GM10248 (cell line): ENCODE results near the gene FER.
A peak's percentile ranks its signal among the peaks of the same experiment; 100 is the strongest.

Source experiments
- CTCF ChIA-PET: fragments of 300-600 bp; sonication (Branson Sonifier 250); formaldehyde crosslinking; extraction: SDS; loops from one replicate; lab custom pipeline; 2021; ENCODE audit warnings: antibody characterized with exemption; lab: Yijun Ruan, JAX
- POLR2A ChIA-PET: fragments of 350-650 bp; sonication (Branson Sonifier 250); formaldehyde crosslinking; extraction: SDS; loops from one replicate; lab custom pipeline; 2020; ENCODE audit warnings: antibody characterized with exemption; lab: Yijun Ruan, JAX
- DNase-seq: peaks from one replicate; pipeline ENCODE4 v3.0.0; 2012; ENCODE audit errors: extremely low spot score
- TF ChIP-seq, protein P1 (sequence below): IDR thresholded peaks from 2 replicates; pipeline ENCODE4 v1.5.1; 2012; ENCODE audit warnings: mild to moderate bottlenecking, low read depth; ENCODE audit errors: extremely low read depth, missing control alignments, control extremely low read depth

FER gene

GRCh38 chr5:108739906-108740305 is 7.8 kb upstream of the FER start:
- POLR2A ChIA-PET, result no interaction called here
- TF ChIP-seq, protein P1, sequence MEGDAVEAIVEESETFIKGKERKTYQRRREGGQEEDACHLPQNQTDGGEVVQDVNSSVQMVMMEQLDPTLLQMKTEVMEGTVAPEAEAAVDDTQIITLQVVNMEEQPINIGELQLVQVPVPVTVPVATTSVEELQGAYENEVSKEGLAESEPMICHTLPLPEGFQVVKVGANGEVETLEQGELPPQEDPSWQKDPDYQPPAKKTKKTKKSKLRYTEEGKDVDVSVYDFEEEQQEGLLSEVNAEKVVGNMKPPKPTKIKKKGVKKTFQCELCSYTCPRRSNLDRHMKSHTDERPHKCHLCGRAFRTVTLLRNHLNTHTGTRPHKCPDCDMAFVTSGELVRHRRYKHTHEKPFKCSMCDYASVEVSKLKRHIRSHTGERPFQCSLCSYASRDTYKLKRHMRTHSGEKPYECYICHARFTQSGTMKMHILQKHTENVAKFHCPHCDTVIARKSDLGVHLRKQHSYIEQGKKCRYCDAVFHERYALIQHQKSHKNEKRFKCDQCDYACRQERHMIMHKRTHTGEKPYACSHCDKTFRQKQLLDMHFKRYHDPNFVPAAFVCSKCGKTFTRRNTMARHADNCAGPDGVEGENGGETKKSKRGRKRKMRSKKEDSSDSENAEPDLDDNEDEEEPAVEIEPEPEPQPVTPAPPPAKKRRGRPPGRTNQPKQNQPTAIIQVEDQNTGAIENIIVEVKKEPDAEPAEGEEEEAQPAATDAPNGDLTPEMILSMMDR, result no peak
- no peak for DNase-seq
- CTCF ChIA-PET, result no interaction called here

DNA sequence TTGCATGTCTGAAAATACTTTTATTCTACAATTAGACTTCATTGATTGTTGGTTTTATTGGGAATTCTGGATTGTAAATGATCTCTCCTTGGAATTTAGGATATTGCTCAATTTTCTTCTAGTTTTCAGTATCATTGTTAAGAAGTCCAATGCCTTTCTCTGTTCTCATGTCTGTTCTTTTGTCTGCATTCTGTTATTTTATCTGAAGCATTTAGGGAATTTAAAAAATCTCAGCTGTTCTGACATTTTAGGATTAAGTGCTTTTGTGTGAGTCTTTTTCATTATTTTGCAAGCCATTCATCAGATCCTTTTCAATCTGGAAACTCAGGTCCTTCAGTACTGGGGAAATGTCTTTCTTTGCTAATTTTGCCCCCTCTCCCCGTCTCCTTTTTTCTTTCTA is 4.4 kb upstream of the FER start:
- POLR2A ChIA-PET, result no interaction called here
- CTCF ChIA-PET, result interaction anchor here (1.1 to 4.7 kb wide), 2 partner anchors 14 to 25 kb away, joined by 3 to 32 read pairs; no protein-coding TSS in a partner anchor
- TF ChIP-seq, protein P1, result no peak
- DNase-seq, result no peak

- TF ChIP-seq, protein P1, result no peak
- ChIA-PET CTCF (interaction anchor here (1.1 to 4.7 kb wide), 2 partner anchors 14 to 26 kb away, joined by 3 to 32 read pairs; no protein-coding TSS in a partner anchor), POLR2A (no interaction called here)
- DNase-seq, result no peak
Measured at GRCh38 chr5:108743846-108744245, 3.9 kb upstream of the FER start.

DNA sequence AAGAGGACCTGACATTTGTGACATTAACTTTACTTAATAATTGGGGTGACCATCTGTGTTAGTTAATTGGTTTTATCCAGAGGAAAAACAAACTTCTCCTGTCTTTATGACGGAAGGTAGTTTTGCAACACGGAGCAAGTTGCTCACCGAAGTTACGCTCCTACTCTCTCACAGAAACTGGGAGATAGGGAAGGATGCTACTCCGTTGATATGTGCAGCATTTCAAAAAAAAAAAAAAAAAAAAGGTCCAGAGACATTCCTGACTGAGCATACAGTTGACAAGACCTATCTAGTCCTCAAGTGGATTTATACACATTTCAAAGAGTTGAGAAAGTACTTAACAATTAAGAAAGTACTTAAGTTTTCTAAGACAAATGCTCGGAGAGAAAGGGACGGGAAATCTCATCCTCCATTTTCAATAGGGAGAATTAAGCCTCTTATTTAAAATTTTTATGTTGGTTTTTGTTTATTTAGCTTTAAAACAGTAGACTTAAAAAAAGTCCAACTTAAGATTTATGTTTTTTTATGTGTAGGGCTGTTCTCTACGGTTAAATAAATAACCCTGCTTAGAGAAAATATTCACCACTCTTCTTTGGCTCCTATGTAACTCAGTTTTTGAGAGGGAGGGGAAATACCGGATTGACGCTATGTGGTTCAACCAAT is 455 bp upstream of the FER start:
- ChIA-PET CTCF (interaction anchor here (3.1 kb wide), 1 partner anchor 13 kb away, joined by 8 read pairs; no protein-coding TSS in a partner anchor), POLR2A (interaction anchor here (0.7 kb wide), 1 partner anchor 10 kb away, joined by 5 read pairs; no protein-coding TSS in a partner anchor)
- DNase-seq, result no peak
- TF ChIP-seq, protein P1, result no peak

- peak; percentile 95 for DNase-seq
- ChIA-PET CTCF (interaction anchor here (1.0 to 3.1 kb wide), 5 partner anchors 10 to 68 kb away, joined by 3 to 8 read pairs (median 3); no protein-coding TSS in a partner anchor), POLR2A (interaction anchor here (1.2 kb wide), 1 partner anchor 19 kb away, joined by 3 read pairs; no protein-coding TSS in a partner anchor)
- TF ChIP-seq, protein P1, result peak; percentile 33
Measured at GRCh38 chr5:108748401-108749127, 867 bp downstream of the FER start.

GRCh38 chr5:108749128-108749861 is 1.6 kb downstream of the FER start:
- ChIA-PET POLR2A (interaction anchor here (1.2 kb wide), 1 partner anchor 20 kb away, joined by 3 read pairs; no protein-coding TSS in a partner anchor), CTCF (interaction anchor here (1.0 to 3.1 kb wide), 7 partner anchors 11 to 107 kb away, joined by 3 to 9 read pairs (median 4); no protein-coding TSS in a partner anchor)
- TF ChIP-seq, protein P1, result no peak
- peak; percentile 62 for DNase-seq
